NCI-H2107 treated with DMSO at 0.1 percent for 48 hours (cell line): Measurements from ENCODE around the gene ACTL8.
"Not testable (repeated sequence)": the region's sequence is repeated elsewhere in the genome, so short reads cannot be mapped to it uniquely, and the experiment has no call there.

Source experiments
- DNase-seq: peaks from one replicate; lab custom pipeline; 2025; ENCODE audit not compliant: unreplicated experiment; lab: John Stamatoyannopoulos, UW

The ACTL8 gene

DNA sequence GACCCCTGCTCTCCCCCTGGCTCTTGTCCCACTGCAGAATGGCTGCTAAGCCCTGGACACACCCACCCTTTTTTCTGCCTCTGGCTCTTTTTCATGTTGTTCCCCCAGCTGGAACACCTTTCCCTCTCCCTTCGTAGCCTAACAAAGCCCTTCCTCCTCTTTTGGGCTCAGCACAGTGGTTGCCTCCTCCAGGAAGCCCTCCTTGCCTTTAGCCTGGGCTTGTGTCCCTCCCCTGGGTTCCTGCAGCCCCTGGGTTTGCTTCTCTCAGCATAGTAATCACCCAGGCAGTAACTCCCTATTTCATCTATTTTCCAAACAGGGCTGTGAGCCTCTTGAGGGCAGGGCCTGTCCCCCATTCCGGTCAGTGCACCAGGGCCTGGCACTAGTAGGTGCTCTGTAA, 19.8 kb upstream of the ACTL8 start:
- no peak for DNase-seq

DNA sequence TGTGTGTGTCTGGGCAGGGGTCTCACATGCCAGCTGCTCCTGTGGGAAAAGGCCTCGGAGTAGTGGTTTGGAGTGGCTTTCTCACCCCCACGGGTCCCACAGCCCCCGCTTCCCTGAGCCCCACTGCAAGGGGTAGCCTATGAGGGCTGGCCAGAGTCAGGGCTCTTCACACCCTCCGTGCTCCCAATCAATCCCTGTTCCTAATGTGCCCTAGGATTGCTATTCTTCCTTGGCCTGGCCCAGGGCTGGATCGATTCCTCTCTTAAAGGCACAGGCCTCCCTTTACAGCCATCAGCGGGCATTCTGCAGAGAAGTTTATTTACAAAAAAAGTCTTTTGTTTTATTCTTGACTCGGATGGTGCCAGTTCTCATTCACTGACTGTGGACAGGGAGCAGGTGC, 19.3 kb upstream of the ACTL8 start:
- no peak for DNase-seq

DNA sequence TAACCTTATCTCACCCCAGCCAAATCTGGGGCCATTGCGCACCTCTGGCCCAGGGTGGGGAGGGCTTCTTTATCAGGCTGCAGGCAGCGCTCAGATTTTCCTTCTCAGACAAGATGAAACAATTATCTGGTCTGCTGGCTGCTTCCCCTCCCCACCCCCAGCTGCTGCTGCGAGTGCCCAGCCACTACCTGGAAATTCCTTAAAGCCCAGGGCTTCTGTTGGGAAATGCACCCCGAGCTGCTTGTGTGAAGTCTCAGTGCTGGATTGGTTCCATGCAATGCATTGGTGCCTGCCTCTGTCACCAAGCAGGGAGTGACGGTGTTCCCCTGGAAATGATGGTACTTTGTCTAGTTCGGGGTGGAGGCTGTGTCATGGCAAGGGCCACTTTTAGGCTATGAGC, 18.5 kb upstream of the ACTL8 start:
- DNase-seq = no peak

DNA sequence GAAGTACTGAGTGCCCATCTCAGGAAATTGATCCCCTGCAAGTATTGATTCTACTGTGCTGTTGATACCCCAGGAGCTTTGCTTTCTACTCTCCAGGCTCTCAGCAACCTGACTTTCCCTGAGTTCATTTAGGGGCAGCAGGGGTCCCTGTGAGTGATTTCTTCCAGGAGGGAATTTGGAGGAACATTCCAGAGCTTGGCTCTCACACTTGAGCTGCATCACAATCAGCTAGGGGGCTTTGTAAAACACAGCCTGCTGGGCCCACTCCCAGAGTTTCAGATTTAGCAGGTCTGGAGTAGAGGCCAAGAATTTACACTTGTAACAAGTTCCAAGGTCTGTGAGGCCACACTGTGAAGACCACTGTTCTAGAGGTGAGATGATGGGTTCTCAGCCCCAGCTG, 16.1 kb upstream of the ACTL8 start:
- DNase-seq = no peak

DNA sequence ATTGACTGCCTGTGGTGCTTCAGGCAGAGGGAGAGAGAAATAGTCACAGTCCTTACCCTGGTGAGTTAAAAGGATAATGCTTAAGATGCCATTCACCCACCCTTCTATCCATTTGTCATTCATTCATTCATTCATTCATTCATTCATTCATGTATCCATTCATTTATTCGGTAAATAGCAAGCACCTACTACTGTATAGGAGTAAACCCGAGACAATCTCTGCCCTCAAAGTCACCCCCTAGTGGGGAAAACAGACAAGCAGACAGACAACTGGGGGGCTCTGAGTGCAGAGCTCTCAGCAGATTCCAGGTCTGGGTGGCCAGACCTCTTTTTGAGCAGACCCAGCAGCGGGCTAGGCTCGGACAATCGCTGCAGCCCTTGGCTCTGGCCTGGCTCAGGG, 14.1 kb upstream of the ACTL8 start:
- no peak for DNase-seq

DNA sequence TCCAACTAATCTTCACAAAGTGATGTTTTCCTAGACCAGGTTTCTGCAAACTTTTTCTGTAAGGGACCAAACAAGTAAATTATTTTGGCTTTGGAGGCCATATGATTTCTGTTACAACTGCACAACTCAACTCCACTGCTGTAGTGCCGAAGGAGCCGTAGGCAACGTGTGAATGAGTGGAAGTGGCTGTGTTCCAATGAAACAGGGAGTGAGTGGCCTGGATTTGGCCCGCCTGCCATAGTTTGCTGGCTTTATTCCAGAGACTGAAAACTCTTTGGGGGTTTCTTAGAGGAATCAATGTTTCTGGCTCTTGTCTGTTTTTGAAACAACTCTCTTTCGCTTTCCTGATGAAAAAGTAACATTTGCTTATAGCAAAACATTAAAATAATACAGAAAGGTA, 12.6 kb upstream of the ACTL8 start:
- no peak for DNase-seq

DNA sequence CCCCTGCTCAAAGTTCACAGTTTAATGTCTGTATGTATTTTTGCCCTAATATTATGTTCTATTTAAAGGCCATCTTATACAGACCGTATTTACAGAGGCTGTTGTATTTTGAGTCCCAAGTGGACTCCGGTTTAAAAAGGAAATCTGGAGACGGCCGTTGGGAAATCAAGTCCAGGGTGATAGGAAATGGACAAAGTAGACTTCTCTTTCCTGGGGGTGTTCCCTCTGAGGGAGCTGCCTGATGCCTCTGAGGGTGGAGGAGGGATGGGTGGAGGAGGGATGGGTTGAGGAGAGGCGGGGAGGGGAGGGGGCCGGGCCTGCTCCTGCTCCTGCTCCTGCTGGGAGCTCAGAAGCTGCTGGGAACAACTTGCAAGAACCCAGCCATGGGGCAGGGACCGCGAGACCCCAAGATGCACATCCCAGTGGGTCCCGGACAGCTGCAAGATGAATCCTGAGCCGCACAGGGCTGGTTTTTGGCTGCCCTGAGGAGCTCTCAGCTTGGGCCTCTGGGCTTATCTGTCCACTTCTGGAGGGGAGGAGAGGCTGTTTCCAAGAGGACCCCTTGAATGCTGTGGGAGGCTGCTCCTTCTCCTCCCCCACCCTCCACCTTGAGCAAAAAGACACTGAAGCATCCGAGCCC, 12.0 kb upstream of the ACTL8 start:
- DNase-seq = no peak

DNA sequence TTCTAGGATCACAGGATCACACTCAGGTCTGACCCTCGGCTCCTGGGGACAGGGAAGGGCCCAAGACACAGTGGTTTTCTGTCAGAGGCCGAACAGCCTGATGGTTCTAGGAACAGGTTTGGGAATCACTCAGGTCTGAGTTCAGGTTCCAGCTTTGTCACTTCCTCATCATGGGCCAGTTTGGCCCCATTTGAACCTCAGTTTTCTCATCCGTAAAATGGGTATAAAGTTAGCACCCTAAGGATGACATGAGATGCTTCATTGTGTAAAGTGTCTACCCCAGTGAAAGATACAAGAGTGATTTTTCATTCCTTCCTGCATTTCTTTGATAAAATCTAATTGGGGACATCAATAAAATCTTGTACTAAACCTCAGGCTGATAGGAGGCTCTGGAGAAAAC, 11.2 kb upstream of the ACTL8 start:
- no peak for DNase-seq

DNA sequence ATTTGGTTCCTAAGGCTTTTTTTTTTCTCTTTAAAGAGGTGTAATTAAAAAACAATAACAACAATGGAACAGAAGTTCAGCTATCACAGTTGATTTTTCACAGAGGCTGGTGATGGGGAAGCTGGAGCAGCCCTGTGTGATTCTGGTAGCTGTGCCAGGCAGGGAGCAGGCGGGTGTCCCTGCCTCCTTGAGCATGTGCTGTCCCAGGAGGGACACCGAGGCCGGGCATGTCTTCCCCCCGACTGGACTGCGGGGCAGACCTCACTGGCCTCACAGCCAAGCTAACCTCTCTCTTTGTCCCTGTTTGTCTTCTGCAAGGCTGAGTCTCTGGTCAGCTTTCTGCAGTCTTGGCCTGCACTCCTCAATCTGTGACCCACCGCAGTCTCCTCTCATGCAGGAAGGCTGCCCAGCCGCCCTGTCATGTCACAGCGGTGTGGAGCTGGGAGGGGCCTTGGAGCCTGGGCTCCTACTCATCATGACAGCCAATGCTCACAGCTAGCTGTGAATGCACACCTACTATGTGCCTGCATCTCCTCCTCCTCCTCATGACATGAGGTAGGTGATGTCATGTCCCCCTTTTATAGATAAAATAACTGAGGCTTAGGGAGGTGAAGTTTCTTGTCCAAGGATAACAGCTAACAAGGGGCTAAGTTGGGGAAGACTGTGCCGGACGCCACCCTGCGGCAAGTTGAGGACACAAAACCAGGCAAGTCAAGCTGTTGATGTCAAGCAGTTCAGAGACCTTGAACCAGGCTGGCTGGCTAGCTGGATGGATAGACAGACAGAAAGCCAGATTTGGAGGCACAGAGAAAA, 10.3 kb upstream of the ACTL8 start:
- DNase-seq = no peak

DNA sequence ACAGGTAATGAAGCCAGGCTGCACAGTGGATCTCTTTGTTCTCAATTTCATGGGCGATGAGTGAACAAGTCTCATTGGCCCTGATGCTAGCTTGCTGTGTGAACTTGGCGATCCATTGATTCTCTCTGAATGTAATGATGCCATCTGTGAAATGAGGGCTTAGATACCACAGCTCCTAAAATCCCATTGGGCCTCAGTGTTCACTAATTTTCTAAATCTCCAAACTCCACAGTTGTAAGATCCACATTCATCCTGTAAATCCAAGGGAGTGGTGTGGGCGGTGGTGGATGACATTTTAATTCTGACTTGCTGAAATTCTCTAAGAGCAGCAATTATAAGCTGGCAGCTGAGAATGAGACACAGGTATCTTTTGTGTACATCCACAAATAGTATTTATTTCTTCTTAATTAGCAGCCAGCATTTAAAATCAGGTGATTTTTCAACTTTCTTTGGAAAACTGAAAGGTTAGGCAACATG, 9.6 kb upstream of the ACTL8 start:
- DNase-seq = no peak

DNA sequence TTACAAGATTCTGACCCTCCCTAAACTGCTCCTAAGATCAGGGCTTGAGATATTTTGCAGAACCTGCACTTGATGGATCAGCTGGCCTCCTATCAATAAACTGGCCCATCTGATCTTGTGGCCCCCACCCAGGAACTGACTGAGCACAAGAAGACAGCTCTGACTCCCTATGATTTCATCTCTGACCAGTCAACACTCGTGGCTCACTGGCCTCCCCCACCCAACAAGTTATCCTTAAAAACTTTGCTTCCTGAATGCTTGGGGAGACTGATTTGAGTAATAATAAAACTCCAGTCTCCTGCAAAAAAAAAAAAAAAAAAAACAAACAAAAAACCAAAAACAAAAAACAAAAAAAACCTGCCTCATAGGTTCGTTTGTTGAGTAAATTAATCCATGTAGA, 8.9 kb upstream of the ACTL8 start:
- not testable (repeated sequence) for DNase-seq

DNA sequence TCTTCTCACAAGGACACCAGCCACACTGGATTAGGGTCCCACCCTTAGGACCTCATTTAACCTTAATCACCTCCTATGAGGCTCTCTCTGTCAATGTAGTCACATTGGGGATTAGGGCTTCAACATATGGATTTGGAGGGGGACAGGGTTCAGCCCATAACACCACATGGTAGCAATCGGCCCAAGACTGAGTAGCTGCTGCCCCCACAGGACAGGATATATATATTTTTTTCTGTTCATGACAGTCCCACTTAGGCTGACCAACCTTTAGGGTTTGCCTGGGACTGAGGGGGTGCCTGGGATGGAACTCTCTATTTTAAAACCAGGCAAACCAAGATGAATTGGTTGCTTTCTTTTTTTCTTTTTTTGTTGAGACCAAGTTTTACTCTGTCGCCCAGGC, 8.2 kb upstream of the ACTL8 start:
- no peak for DNase-seq

DNA sequence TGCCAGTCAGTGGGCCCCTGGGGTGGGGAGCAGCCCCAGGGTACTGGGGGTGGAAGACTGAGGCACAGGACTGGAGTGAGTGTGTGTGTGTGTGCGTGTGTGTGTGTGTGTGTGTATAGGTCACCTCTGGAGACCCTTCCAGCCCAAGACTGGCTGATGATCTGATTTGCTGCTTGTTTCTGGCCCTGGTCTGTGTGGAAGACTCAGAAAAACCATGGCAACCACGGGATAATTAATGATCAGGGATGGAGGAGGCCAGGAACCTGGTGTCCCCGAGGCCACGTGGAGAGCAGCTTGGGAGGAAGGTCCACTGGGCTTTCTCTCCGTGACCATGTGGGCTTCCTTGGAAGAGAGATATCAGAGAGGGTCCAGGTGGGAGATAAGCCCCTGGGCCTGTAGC, 4.8 kb upstream of the ACTL8 start:
- DNase-seq = no peak

DNA sequence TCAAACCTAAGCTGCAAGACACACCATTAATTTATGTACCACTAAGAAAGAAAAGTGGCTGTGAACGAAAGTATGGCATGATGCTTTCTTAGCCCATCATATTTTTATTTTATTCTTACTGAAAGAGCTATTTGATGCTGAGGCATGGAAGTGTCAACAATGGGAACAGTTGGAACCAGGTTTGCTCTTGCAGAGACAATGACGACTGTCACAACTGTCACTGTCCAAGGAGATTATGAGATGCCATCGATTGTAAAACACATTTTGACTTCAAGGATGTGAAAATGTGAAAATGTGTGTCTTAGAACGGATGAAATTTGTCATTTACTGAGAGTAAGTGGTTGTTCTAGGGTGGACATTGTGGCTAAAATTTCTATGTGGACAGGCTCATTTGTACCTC, 2.8 kb upstream of the ACTL8 start:
- DNase-seq = no peak

DNA sequence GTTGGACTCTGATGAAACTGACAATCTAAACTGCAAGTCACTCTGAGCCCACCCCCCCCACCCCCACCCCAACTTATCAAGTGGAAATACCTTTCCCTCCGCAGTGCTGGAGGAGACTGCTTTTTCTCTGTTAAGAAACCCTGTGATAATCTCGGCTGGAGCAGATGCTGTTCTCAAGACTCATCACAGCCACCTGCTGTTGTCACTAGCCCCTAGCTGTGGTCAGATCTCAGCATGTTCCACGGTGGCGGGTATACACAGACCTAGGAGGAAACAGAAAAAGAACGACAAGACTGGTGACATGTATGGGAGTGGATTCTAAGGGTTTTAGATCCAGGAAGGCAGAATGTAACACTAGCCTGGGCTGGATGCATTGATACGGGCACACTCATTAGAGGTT, 2.3 kb downstream of the ACTL8 start:
- DNase-seq = no peak

DNA sequence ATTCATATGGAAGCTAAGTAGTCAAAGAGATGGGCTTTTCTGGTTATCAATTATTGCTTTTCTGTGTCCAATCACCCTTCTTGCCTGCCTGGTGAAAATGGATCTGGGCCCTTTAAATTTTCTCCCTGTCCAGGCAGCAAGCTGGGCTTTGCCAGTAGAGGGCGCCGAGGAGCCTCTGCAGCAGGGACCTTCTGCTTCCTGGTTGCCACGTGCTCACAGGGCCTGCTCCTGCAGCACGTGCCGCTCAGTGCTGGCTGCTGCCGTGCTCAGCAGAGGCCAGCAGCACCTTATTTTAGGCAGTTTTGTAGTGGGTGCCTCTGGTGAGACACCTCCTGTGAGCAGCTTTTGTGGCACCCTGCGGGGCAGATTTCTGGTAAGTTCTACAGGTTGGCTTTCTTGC, 4.0 kb downstream of the ACTL8 start:
- no peak for DNase-seq

DNA sequence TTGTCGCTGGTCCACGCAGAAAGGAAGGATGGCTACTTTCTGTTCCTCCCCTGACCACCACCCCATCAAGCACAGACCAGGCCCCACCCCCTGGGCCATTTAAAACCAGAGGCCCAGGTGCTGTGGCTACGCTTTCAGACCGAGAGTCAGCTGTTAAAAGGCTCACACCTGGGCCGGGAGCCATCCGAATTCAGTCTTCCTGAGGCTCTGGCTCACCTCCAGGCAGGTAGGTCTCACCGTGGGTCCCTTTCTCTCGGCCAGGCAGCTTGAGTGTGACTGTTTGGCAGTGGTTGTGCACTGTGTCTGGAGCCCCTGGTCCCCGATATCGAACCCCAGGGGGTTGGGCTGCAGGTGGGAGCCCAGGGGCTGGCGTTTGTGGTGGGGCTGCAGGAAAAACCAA, 7.2 kb downstream of the ACTL8 start:
- no peak for DNase-seq

DNA sequence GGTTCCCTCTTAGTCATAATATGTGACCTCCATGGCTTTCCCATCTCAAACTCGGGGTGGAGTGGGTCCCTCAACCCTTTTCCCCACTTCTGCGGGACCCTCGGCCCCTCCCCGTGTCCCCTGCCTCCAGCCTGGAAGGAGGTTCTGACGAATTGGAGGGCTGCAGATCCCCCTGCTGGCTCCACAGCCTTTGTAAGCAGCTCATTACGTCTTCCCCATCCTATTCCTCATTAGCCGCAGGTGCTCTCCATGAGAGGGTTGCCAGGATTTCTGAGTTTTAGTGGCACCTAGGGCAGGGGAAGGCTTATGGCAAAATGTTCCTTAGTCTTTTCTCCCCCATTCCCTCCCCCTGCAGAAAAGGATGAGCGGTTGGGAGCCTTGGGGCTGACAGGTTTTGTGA, 8.3 kb downstream of the ACTL8 start:
- DNase-seq = no peak

DNA sequence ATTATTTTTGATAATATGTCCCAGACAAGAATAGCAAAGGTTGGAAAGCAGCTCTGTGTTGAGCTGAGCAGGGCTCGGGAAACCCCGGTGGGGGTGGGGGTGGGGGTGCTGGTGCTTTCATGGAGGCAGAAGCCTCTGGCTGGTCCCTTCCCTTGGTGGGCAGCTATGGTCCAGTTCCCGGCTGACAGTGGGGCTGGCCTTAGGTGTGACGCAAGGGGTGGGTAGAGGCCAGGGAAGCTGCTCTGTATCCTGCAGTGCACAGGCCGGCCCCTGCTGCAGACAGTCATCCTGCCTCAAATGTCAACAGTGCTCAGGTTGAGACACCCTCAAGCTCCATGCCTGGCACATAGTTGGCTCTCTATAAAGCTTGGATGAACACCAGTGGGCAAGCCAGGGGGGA, 8.9 kb downstream of the ACTL8 start:
- DNase-seq = no peak

DNA sequence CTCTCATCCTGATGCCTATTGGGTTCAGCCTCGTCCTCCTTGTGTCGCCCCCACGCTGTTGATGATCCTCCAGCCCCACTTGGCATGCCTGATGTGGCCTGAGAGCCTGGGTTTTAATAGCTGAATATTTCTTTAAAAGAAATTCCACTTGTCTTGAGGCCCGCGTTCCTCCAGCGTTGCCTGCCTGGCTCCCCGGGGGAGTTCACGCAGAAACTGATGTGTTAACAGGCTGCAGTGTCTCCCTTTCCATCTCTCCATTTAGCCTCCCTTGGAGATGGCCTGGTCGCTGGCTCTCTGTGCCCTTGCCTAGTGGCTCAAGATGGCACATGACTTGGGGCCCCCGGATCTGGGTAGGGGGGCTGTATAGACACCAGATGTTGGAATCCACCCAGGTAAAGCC, 9.5 kb downstream of the ACTL8 start:
- DNase-seq = no peak

DNA sequence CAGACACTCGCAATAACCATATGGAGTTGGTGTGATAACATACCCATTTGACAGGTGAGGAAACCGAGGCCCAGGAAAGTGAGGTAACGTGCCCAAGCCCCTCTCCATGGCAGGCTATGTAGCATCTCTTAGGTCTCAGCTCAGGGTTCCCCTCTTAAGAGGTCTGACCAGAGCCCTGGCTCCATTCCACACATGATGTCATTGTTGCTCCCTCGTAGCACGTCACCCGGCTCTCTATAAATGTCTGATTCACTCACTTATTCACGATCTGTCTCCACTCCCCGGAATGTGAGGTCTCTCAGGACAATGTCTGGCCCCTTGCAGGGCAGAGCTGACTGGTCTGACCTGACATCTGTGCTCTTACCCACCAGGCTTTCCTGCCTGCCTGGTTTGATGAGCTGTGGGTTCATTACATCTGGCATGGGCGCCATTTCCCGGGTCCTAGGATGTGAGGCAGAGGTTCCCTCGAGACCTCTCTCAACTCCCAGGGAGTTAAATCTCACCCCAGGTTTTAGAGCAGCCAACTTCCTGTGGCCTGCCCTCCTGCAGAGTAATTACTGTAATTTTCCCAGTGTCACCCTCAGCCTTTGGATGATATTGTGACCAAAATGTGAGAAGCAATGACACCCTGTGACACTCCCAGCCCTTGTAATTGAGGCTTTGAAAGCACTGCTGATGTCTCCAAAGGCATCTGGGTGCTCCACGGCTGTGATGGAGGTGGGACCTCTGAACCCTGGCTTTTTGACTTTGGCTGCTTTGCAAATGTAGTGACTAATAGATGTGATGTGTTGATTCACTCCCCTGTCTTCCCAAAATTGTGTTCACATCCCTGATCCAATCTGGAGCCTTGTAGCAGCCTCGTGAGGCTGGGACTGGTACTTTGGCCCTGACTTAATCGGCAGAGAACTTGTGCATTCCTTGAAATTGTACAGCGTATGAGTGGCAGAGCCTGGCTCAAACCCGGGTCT, 10.6 kb downstream of the ACTL8 start:
- no peak for DNase-seq
